Parathyroid adenoma (tissue), 2 donors: Measurements from ENCODE around the gene GGA2.
A peak's percentile ranks its signal among the peaks of the same experiment; 100 is the strongest.

Source experiments
- H2AFZ ChIP-seq: fragments of 300-600 bp; sonication (generic); one replicate; pipeline ENCODE4 v1.7.0; 2017; ENCODE audit warnings: antibody characterized with exemption, mild to moderate bottlenecking
- H3K27ac ChIP-seq: fragments of 300-600 bp; sonication (generic); one replicate; pipeline ENCODE4 v1.7.0; 2017
- H3K27me3 ChIP-seq: fragments of 300-600 bp; sonication (generic); one replicate; pipeline ENCODE4 v1.7.0; 2017; ENCODE audit warnings: low read length; ENCODE audit not compliant: control insufficient read depth, insufficient read depth
- H3K36me3 ChIP-seq: fragments of 300-600 bp; sonication (generic); one replicate; pipeline ENCODE4 v1.7.0; 2017; ENCODE audit warnings: low read length; ENCODE audit not compliant: control insufficient read depth, insufficient read depth
- H3K4me1 ChIP-seq: fragments of 300-600 bp; sonication (generic); one replicate; pipeline ENCODE4 v1.7.0; 2017; ENCODE audit warnings: control low read depth
- H3K4me2 ChIP-seq: fragments of 300-600 bp; sonication (generic); one replicate; pipeline ENCODE4 v1.7.0; 2017; ENCODE audit warnings: low read length
- H3K4me3 ChIP-seq: fragments of 300-600 bp; sonication (generic); one replicate; pipeline ENCODE4 v1.7.0; 2017; ENCODE audit warnings: low read depth, low read length
- H3K79me2 ChIP-seq: fragments of 300-600 bp; sonication (generic); one replicate; pipeline ENCODE4 v1.7.0; 2017; ENCODE audit warnings: control low read depth
- H3K9ac ChIP-seq: fragments of 300-600 bp; sonication (generic); one replicate; pipeline ENCODE4 v1.7.0; 2017; ENCODE audit warnings: mild to moderate bottlenecking
- H3K9me3 ChIP-seq: fragments of 300-600 bp; sonication (generic); one replicate; pipeline ENCODE4 v1.7.0; 2017; ENCODE audit warnings: low read length; ENCODE audit not compliant: control insufficient read depth
- CTCF ChIP-seq: fragments of 300-600 bp; sonication (generic); IDR thresholded peaks from one replicate; pipeline ENCODE4 v1.7.0; 2017; ENCODE audit warnings: antibody characterized with exemption, mild to moderate bottlenecking
- donor health status: primary hyperparathyroidism.

Gene GGA2

GRCh38 chr16:23432176-23433128 lies 77.8 kb downstream of the GGA2 start:
- peak; percentile 22 for TF ChIP-seq CTCF
- H3K27me3 ChIP-seq, result no peaks in the 10 kb centered on the region
- no peaks in the 10 kb centered on the region for H3K36me3 ChIP-seq
- no peak overlapping the region for H3K27ac ChIP-seq
- H3K9me3 ChIP-seq, result no peaks in the 10 kb centered on the region
- H3K4me1 ChIP-seq, result no peaks in the 10 kb centered on the region
- no peak overlapping the region for H3K4me2 ChIP-seq
- no peak overlapping the region for H3K9ac ChIP-seq
- no peak overlapping the region for H3K4me3 ChIP-seq
- peaks cover 2% of the 10 kb centered on the region for H3K79me2 ChIP-seq
- H2AFZ ChIP-seq, result no peak overlapping the region

DNA sequence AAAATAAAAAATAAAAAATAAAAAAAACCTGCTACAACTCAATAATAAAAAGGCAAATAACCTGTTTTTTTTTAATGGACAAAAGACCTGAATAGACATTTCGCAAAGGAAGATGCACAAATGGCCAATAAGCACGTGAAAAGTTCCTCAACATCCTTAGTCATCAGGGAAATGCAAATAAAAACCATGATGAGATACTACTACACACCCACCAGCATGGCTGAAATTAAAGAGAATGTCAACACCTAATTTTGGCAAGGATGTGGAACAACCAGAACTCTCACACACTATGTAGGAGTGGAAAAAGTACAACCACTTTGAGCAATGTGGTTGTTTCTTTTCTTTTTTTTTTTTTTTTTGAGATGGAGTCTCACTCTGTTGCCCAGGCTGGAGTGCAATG lies 81.9 kb downstream of the GGA2 start:
- Histone ChIP-seq H2AFZ (no peak overlapping the region), H3K27me3 (no peaks in the 10 kb centered on the region), H3K36me3 (no peaks in the 10 kb centered on the region), H3K4me2 (no peak overlapping the region), H3K79me2 (no peaks in the 10 kb centered on the region), H3K9ac (no peak overlapping the region), H3K4me1 (no peaks in the 10 kb centered on the region), H3K9me3 (no peaks in the 10 kb centered on the region), H3K4me3 (no peak overlapping the region), H3K27ac (no peak overlapping the region)
- TF ChIP-seq CTCF, result no peak

DNA sequence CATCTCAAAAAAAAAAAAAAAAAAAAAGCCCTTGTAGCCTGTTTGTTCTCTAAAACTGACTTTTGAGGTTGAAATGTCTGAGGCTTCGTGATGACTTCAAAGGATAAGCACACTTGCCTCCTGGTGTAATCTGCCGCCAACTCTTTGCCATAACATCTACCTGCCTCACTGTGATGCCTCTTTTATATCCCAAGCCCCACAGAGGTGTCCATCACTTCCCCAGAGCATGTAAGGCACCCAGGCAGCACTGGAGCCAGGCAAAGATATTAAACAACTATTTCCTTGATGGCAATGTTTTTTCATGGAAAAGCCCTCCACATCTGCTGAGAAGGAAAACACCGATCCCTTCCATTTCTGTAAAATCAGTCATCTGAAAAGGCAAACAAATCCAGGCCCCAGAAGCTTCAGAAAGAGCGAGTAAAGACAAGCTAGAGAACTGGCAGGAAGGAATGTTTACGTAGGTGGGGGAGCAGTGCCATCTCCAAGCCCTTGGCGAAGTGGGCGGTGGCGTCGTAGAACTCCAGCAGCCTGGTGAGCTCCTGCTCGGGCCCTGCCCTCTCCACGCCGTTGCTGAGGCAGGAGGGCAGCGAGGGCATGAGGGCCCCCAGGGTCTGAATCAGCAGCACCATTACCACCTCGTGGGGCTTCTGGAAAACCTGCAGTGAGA lies 85.9 kb downstream of the GGA2 start:
- TF ChIP-seq CTCF, result no peak
- H3K27ac ChIP-seq, result peak overlapping the region; percentile 66
- H3K4me3 ChIP-seq, result no peak overlapping the region
- no peak overlapping the region for H2AFZ ChIP-seq
- no peaks in the 10 kb centered on the region for H3K4me1 ChIP-seq
- H3K79me2 ChIP-seq, result no peaks in the 10 kb centered on the region
- H3K36me3 ChIP-seq, result no peaks in the 10 kb centered on the region
- no peaks in the 10 kb centered on the region for H3K27me3 ChIP-seq
- H3K9me3 ChIP-seq, result no peaks in the 10 kb centered on the region
- H3K4me2 ChIP-seq, result no peak overlapping the region
- H3K9ac ChIP-seq, result no peak overlapping the region

DNA sequence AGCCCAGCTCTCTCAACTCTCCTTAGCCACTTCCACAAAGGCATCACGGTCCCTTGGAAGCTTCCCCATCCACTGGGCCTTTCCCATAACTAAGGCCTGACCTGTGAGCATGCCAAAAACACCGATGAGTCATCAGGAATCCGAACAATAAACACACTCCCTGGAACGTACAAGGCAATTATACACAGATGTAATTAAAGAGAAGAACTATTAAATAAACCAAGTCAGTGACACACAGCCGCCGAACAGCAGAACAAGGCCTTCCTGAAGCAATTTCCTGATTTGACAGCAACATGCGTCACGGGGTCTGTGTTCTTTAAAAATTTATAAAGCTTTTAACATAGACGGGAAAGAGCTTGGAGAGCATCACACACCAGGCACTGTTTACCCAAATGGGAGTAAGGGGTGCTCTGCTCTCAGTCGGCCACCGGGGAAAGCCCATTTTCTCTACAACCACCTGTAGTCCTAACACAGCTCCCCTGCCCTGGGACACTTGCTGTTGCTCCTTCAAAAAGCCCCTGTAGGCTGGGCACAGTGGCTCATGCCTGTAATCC lies 86.7 kb downstream of the GGA2 start:
- H3K4me1 ChIP-seq, result no peaks in the 10 kb centered on the region
- H3K9me3 ChIP-seq, result no peaks in the 10 kb centered on the region
- no peak for TF ChIP-seq CTCF
- H3K79me2 ChIP-seq, result no peaks in the 10 kb centered on the region
- H3K27me3 ChIP-seq, result no peaks in the 10 kb centered on the region
- no peaks in the 10 kb centered on the region for H3K36me3 ChIP-seq
- no peak overlapping the region for H2AFZ ChIP-seq
- H3K4me2 ChIP-seq, result no peak overlapping the region
- no peak overlapping the region for H3K9ac ChIP-seq
- H3K4me3 ChIP-seq, result no peak overlapping the region
- H3K27ac ChIP-seq, result peak overlapping the region; percentile 66
